ENCODE data around the gene AAR2. TPM values are rescaled to one million over a fixed set of nuclear protein-coding genes. Genes with fewer than 3 reads are reported as not detected.

The AAR2 gene
- total RNA-seq, 1 donor from 2014 or later = 25.9 TPM

- Mint-ChIP-seq H3K27ac (no peak overlapping the region), H3K36me3 (ENCODE audit: low read depth) (no peaks in the 10 kb centered on the region), H3K4me1 (peaks cover 5% of the 10 kb centered on the region), H3K4me3 (no peak overlapping the region), H3K27me3 (peaks cover 4% of the 10 kb centered on the region), H3K9me3 (no peaks in the 10 kb centered on the region)
- TF ChIP-seq CTCF (IDR thresholded peaks at IDR 0.05) = no peak
- CTCF ChIA-PET = no interaction called here
- POLR2A ChIA-PET = no interaction called here
- ATAC-seq (ENCODE audit: low read depth) = no peak
- no peak for DNase-seq
- intact Hi-C loops (cut with micrococcal nuclease) = no loop called here
Observed at GRCh38 chr20:36205026-36205425, 31.3 kb upstream of the AAR2 start.

GRCh38 chr20:36206068-36206467 is 30.2 kb upstream of the AAR2 start:
- no peak for TF ChIP-seq CTCF (IDR thresholded peaks at IDR 0.05)
- ATAC-seq (ENCODE audit: low read depth) (no peak), DNase-seq (no peak)
- H3K4me3 Mint-ChIP-seq = no peak overlapping the region
- ChIA-PET POLR2A (no interaction called here), CTCF (no interaction called here)
- intact Hi-C loops (cut with micrococcal nuclease) = no loop called here
- H3K27me3 Mint-ChIP-seq = peaks cover 4% of the 10 kb centered on the region
- no peaks in the 10 kb centered on the region for H3K36me3 Mint-ChIP-seq (ENCODE audit: low read depth)
- H3K9me3 Mint-ChIP-seq = no peaks in the 10 kb centered on the region
- H3K27ac Mint-ChIP-seq = no peak overlapping the region
- peaks cover 4% of the 10 kb centered on the region for H3K4me1 Mint-ChIP-seq

- no peaks in the 10 kb centered on the region for H3K9me3 Mint-ChIP-seq
- H3K4me1 Mint-ChIP-seq = peaks cover 4% of the 10 kb centered on the region
- H3K36me3 Mint-ChIP-seq (ENCODE audit: low read depth) = no peaks in the 10 kb centered on the region
- intact Hi-C loops (cut with micrococcal nuclease) = no loop called here
- no peak for TF ChIP-seq CTCF (IDR thresholded peaks at IDR 0.05)
- no peak overlapping the region for H3K27ac Mint-ChIP-seq
- no peak overlapping the region for H3K4me3 Mint-ChIP-seq
- DNase-seq = no peak
- ChIA-PET CTCF (no interaction called here), POLR2A (no interaction called here)
- peaks cover 4% of the 10 kb centered on the region for H3K27me3 Mint-ChIP-seq
- ATAC-seq (ENCODE audit: low read depth) = no peak
Observed at GRCh38 chr20:36206641-36207040, 29.6 kb upstream of the AAR2 start.

GRCh38 chr20:36207602-36208001 is 28.7 kb upstream of the AAR2 start:
- Mint-ChIP-seq H3K4me3 (no peak overlapping the region), H3K27ac (no peak overlapping the region), H3K4me1 (peaks cover 4% of the 10 kb centered on the region), H3K36me3 (ENCODE audit: low read depth) (no peaks in the 10 kb centered on the region), H3K9me3 (no peaks in the 10 kb centered on the region), H3K27me3 (peaks cover 4% of the 10 kb centered on the region)
- ATAC-seq (ENCODE audit: low read depth) (no peak), DNase-seq (no peak)
- intact Hi-C loops (cut with micrococcal nuclease) = no loop called here
- ChIA-PET CTCF (no interaction called here), POLR2A (no interaction called here)
- no peak for TF ChIP-seq CTCF (IDR thresholded peaks at IDR 0.05)

GRCh38 chr20:36208257-36208656 is 28.0 kb upstream of the AAR2 start:
- H3K4me3 Mint-ChIP-seq = no peak overlapping the region
- H3K9me3 Mint-ChIP-seq = no peaks in the 10 kb centered on the region
- intact Hi-C loops (cut with micrococcal nuclease) = no loop called here
- CTCF ChIA-PET = no interaction called here
- DNase-seq (no peak), ATAC-seq (ENCODE audit: low read depth) (no peak)
- TF ChIP-seq CTCF (IDR thresholded peaks at IDR 0.05) = no peak
- H3K27ac Mint-ChIP-seq = no peak overlapping the region
- no peaks in the 10 kb centered on the region for H3K36me3 Mint-ChIP-seq (ENCODE audit: low read depth)
- H3K4me1 Mint-ChIP-seq = no peaks in the 10 kb centered on the region
- peaks cover 4% of the 10 kb centered on the region for H3K27me3 Mint-ChIP-seq
- POLR2A ChIA-PET = no interaction called here

All from activated B cell treated with CpG ODN at 0.5 μM for 24 hours (primary cell).